Measurements from ENCODE around the gene RPS27L.

The RPS27L gene

GRCh38 chr15:63157891-63158431 is 684 bp upstream of the RPS27L start:
- DNase-seq (ENCODE audit: low read depth) = peak; percentile 69
- TF ChIP-seq CTCF (IDR thresholded peaks at IDR 0.05; ENCODE audit: low read depth, low read length) (no peak), MYC (IDR thresholded peaks at IDR 0.05; ENCODE audit: low read depth, low read length) (peak; percentile 30; the same call in 1 of the 2 replicates), POLR2A (IDR thresholded peaks at IDR 0.05; ENCODE audit: extremely low read depth, insufficient read length) (no peak)
- peak overlapping the region; percentile 78 for H3K4me3 ChIP-seq (ENCODE audit: low read depth, low read length)

- H3K4me3 ChIP-seq (ENCODE audit: low read depth, low read length) = peak overlapping the region; percentile 78
- peak; percentile 58 for DNase-seq (ENCODE audit: low read depth)
- TF ChIP-seq MAX (IDR thresholded peaks at IDR 0.05; ENCODE audit: low read depth, low read length) (no peak), POLR2A (IDR thresholded peaks at IDR 0.05; ENCODE audit: extremely low read depth, insufficient read length) (no peak), CTCF (IDR thresholded peaks at IDR 0.05; ENCODE audit: low read depth, low read length) (no peak), MYC (IDR thresholded peaks at IDR 0.05; ENCODE audit: low read depth, low read length) (no peak)
Observed at GRCh38 chr15:63156755-63157117, 541 bp downstream of the RPS27L start.

- peak overlapping the region; percentile 78 for H3K4me3 ChIP-seq (ENCODE audit: low read depth, low read length)
- peak; percentile 3 for DNase-seq (ENCODE audit: low read depth)
- no peak for TF ChIP-seq MAX (IDR thresholded peaks at IDR 0.05; ENCODE audit: low read depth, low read length)
Observed at GRCh38 chr15:63156086-63156710, 1.1 kb downstream of the RPS27L start.

DNA sequence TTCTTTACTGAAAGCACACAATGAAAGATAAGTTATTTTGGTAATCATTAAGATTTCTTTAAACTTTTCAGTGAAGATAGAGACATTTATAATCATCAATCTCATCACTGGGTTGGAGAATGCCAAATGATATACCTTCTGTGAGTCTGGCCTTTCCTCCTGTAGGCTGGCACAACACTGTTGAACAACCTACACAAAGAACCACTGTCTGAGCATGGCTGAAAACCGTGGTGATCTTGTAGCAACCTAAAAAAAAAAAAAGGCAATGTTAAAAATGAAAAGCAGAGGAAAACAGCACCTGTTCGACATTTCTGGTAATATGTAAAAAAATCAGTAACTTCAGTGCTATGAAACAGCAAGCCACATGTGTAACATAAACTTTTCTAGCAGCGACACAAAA is 1.8 kb downstream of the RPS27L start:
- no peak for DNase-seq (ENCODE audit: low read depth)
- no peak for TF ChIP-seq POLR2A (IDR thresholded peaks at IDR 0.05; ENCODE audit: extremely low read depth, insufficient read length)
- no peak for TF ChIP-seq MYC (IDR thresholded peaks at IDR 0.05; ENCODE audit: low read depth, low read length)
- no peak for TF ChIP-seq MAX (IDR thresholded peaks at IDR 0.05; ENCODE audit: low read depth, low read length)
- no peak for TF ChIP-seq CTCF (IDR thresholded peaks at IDR 0.05; ENCODE audit: low read depth, low read length)
- H3K4me3 ChIP-seq (ENCODE audit: low read depth, low read length) = peak overlapping the region; percentile 78

DNA sequence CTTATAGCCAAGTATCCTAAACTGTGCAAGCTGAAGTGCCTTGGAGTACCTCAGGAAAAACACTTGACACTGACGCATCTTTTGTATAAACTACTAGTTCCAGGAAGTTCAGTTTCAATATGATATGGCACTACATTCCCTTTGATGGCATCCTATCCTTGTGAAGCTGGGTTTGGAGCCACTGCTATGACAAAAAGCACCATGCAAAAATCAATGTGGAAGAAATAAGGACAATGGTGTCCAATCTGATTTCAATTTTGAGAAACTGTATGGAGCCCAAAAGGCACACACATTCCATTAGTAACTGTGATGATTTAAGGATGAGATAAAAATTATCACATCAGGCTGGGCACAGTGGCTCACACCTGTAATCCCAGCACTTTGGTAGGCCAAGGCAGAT is 5.6 kb downstream of the RPS27L start:
- no peak overlapping the region for H3K4me3 ChIP-seq (ENCODE audit: low read depth, low read length)
- no peak for DNase-seq (ENCODE audit: low read depth)
- TF ChIP-seq MYC (IDR thresholded peaks at IDR 0.05; ENCODE audit: low read depth, low read length) = no peak
- no peak for TF ChIP-seq MAX (IDR thresholded peaks at IDR 0.05; ENCODE audit: low read depth, low read length)
- no peak for TF ChIP-seq POLR2A (IDR thresholded peaks at IDR 0.05; ENCODE audit: extremely low read depth, insufficient read length)
- TF ChIP-seq CTCF (IDR thresholded peaks at IDR 0.05; ENCODE audit: low read depth, low read length) = no peak

DNA sequence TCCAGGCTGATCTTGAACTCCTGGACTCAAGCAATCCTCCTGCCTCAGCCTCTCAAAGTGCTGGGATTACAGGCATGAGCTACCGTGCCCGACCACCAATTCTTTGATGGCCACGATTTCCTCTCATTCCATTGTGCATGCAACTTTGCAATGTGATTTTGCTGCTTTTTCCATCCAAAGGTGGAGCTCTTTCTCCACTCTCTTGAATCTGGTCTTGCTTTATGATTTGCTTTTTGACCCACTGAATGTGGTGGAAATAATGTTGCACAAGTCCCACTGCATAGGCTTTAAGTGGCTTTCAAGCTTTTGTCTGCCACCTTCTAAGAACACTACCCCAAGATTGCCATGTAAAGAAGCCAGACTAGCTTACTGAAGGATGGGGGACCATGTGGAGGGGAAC is 10.6 kb downstream of the RPS27L start:
- TF ChIP-seq POLR2A (IDR thresholded peaks at IDR 0.05; ENCODE audit: extremely low read depth, insufficient read length) (no peak), MAX (IDR thresholded peaks at IDR 0.05; ENCODE audit: low read depth, low read length) (no peak), MYC (IDR thresholded peaks at IDR 0.05; ENCODE audit: low read depth, low read length) (no peak), CTCF (IDR thresholded peaks at IDR 0.05; ENCODE audit: low read depth, low read length) (no peak)
- peak; percentile 13 for DNase-seq (ENCODE audit: low read depth)

More for the DNA sequence above, 10.6 kb downstream of the RPS27L start:
- H3K4me3 ChIP-seq (ENCODE audit: low read depth, low read length) = no peak overlapping the region
